Measurements from ENCODE around the gene CLDN12.

Gene CLDN12

DNA sequence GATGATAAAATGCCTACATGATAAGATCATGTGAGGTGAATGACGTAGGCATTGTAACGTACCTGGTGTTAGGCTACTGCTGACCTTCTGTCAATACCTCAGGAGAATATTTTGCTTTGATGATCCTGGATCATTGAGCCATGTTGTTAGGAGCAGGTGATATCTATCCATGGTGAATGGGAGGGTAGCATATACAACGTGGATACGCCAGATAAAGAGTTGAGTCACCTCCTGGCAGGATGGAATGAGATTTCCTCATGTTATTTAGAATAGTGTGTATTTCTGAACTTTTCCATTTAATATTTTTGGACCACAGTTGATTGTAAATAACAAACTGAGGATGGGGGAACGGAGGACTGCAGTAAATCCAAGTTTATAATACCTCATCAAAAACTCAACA is 11.8 kb upstream of the CLDN12 start:
- TF ChIP-seq, protein P1, sequence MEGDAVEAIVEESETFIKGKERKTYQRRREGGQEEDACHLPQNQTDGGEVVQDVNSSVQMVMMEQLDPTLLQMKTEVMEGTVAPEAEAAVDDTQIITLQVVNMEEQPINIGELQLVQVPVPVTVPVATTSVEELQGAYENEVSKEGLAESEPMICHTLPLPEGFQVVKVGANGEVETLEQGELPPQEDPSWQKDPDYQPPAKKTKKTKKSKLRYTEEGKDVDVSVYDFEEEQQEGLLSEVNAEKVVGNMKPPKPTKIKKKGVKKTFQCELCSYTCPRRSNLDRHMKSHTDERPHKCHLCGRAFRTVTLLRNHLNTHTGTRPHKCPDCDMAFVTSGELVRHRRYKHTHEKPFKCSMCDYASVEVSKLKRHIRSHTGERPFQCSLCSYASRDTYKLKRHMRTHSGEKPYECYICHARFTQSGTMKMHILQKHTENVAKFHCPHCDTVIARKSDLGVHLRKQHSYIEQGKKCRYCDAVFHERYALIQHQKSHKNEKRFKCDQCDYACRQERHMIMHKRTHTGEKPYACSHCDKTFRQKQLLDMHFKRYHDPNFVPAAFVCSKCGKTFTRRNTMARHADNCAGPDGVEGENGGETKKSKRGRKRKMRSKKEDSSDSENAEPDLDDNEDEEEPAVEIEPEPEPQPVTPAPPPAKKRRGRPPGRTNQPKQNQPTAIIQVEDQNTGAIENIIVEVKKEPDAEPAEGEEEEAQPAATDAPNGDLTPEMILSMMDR (IDR thresholded peaks at IDR 0.05; ENCODE audit: low read depth, low read length, missing control alignments), result no peak
- H3K4me3 ChIP-seq (replicated peaks; ENCODE audit: low read depth, low read length), result no peak overlapping the region
- DNase-seq (ENCODE audit: extremely low read depth, low read depth), result no peak

DNA sequence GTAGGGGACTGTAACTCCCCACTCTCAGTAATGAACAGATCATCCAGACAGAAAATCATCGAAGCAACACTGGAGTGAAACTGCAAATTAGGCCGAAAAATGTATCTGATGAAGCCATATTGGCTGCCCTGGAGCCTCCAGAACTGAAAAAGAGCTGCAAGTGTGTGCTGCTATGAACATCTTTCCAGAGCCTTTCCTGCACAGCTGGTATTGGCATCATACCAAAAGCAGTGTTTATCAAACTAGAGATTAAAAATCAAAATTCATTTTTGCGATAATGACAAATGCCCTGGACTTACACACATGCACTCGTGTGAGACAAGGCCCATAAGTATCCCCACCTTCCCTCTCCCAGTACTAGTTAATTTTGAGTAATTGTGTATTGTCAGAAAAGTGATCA is 6.8 kb upstream of the CLDN12 start:
- DNase-seq (ENCODE audit: extremely low read depth, low read depth), result no peak
- no peak overlapping the region for H3K4me3 ChIP-seq (replicated peaks; ENCODE audit: low read depth, low read length)
- TF ChIP-seq, protein P1 (IDR thresholded peaks at IDR 0.05; ENCODE audit: low read depth, low read length, missing control alignments), result no peak

DNA sequence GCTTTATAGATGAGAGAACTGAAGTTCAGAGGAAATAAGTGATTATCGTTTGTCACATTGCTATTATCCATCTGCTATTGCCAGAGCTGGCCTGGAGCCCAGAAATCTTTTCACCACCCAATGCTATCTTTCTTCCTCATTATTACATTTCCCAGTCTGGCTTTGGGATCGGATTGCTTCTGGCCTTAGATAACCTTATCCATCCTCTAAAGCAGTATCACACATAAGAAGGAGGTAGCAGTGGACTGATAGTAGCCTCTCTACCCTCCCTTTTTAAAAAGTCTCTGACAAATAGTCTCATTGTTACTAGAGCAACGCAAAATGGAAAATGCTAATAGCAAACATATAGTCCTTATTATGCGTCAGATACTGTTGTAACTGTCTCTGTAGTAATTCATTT is 1.3 kb upstream of the CLDN12 start:
- TF ChIP-seq, protein P1 (IDR thresholded peaks at IDR 0.05; ENCODE audit: low read depth, low read length, missing control alignments), result no peak
- no peak for DNase-seq (ENCODE audit: extremely low read depth, low read depth)
- H3K4me3 ChIP-seq (replicated peaks; ENCODE audit: low read depth, low read length), result no peak overlapping the region

GRCh38 chr7:90402785-90403173 is 482 bp upstream of the CLDN12 start:
- TF ChIP-seq, protein P1 (IDR thresholded peaks at IDR 0.05; ENCODE audit: low read depth, low read length, missing control alignments), result no peak
- H3K4me3 ChIP-seq (replicated peaks; ENCODE audit: low read depth, low read length), result peak overlapping the region; percentile 80
- no peak for DNase-seq (ENCODE audit: extremely low read depth, low read depth)

- TF ChIP-seq, protein P1 (IDR thresholded peaks at IDR 0.05; ENCODE audit: low read depth, low read length, missing control alignments), result no peak
- DNase-seq (ENCODE audit: extremely low read depth, low read depth), result no peak
- peak overlapping the region; percentile 80; the same call in 1 of the 2 replicates for H3K4me3 ChIP-seq (replicated peaks; ENCODE audit: low read depth, low read length)
Observed at GRCh38 chr7:90404777-90405176, 1.5 kb downstream of the CLDN12 start.

GRCh38 chr7:90407484-90407821 is 4.2 kb downstream of the CLDN12 start:
- TF ChIP-seq, protein P1 (IDR thresholded peaks at IDR 0.05; ENCODE audit: low read depth, low read length, missing control alignments), result no peak

GRCh38 chr7:90408142-90408541 is 4.9 kb downstream of the CLDN12 start:
- DNase-seq (ENCODE audit: extremely low read depth, low read depth), result no peak
- H3K4me3 ChIP-seq (replicated peaks; ENCODE audit: low read depth, low read length), result no peak overlapping the region
- TF ChIP-seq, protein P1 (IDR thresholded peaks at IDR 0.05; ENCODE audit: low read depth, low read length, missing control alignments), result no peak

More at GRCh38 chr7:90407484-90407821, 4.2 kb downstream of the CLDN12 start:
- no peak overlapping the region for H3K4me3 ChIP-seq (replicated peaks; ENCODE audit: low read depth, low read length)
- no peak for DNase-seq (ENCODE audit: extremely low read depth, low read depth)

Measured in HFF-Myc (cell line).